Stimulated activated CD8-positive, alpha-beta memory T cell treated with anti-CD3 and anti-CD28 coated beads, Interleukin-2, amount 100 ng/mL, for 1 hour (primary cell): ENCODE measurements around the gene ABLIM1.

Source experiments
- DNase-seq, 2 donors: peaks; one replicate each; pipeline ENCODE4 v3.0.0-alpha.2; 2020; ENCODE audit warnings: low read depth in 2 of 2

Gene ABLIM1

DNA sequence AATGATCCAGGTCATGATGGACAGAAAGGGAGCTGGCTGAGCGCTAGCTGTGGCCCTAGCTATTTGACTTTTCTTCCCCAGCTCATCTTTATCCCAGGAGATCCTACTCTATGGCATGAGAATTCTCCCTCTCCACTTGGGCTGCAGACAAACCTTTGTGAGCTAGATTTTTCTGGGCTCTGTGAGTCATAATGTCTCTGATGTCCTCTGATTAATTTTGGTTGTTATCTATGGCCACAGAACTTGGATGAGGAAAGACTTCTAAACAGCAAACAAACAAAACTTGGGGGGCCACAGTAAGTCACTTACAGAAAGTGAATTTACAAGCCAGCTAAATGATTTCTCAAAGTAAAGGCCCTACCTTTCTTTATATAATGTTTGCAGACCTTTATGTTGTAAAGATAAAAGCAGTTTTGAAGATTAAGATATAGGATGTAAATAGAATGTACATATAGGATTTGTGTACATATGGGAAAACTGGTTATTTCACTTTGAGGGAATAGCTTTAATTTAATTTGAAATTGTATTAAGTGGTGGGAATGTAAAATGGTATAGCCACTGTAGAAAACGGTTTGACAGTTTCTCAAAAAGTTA, 10.4 kb downstream of the ABLIM1 start:
- DNase-seq: no peak

DNA sequence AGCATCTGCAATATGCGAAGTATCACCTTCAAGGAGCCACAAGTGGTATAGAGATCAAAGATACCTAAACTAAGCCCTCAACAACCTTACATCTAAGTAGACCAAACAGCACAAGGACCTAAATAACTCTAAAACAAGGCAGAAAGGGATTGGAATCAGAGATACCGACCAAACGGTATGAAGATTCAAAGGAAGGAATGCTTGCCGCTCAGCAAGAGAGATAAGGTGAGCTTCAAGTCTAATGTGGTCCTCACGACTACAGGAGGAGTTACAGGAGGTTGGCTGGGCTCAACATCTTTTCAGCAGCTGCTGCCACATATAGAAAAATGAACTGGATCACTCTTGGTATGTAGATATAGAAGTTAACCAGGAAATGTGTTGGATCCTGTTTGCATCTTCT, 11.6 kb downstream of the ABLIM1 start:
- no peak for DNase-seq

DNA sequence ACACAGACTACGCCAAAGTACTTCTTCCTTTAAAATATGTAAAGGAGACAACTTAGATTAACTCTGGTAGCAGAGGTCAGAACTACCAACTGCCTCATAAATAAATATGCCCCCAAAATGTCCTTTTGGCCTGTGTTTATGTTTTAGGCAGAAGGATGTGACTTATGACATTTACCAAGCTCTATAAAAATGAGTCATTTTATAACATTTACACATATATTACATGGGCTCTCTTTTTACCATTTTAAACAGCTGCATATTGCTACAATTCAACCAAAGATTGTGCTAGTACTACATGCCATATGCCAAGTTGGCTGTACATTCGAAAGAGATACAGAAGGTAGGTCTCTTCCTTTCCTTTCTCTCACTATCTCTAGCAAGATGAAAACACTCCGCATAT, 12.4 kb downstream of the ABLIM1 start:
- DNase-seq: no peak

DNA sequence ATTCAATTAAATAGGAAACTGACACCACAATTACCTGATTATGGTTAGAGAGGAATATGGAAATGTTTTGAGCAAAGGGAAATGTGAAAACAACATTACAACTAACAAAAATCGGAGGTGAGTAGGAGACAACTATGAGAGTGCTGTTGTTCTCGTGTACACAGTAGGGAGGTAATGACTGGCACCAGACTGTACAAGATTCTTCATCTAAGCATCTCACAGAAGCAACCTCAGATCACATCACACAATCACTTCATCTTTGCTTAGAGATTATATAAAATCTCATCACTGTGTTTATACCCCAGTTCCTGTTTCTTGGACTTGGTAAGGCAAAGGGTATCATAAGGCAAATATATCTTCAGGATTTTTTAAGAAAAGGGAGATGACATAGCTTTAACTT, 14.9 kb downstream of the ABLIM1 start:
- no peak for DNase-seq

DNA sequence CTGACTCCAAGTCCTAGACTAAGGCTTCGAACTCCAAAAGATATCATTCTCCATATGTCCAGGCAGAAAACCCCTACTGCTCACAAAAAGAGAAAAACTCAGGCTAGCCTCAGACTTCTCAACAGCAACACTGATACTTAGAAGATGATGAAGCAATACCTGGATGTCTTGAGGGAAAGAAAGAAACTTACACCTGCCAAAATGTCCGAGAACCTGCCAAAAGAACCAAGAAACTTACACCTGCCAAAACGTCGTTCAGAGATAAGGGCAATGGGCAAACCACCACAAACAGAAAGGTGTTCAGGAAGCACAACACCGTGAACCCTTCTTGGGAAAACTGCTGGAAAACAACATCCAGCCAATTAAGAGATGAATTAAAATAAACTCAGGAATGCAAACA, 15.3 kb downstream of the ABLIM1 start:
- DNase-seq: no peak

DNA sequence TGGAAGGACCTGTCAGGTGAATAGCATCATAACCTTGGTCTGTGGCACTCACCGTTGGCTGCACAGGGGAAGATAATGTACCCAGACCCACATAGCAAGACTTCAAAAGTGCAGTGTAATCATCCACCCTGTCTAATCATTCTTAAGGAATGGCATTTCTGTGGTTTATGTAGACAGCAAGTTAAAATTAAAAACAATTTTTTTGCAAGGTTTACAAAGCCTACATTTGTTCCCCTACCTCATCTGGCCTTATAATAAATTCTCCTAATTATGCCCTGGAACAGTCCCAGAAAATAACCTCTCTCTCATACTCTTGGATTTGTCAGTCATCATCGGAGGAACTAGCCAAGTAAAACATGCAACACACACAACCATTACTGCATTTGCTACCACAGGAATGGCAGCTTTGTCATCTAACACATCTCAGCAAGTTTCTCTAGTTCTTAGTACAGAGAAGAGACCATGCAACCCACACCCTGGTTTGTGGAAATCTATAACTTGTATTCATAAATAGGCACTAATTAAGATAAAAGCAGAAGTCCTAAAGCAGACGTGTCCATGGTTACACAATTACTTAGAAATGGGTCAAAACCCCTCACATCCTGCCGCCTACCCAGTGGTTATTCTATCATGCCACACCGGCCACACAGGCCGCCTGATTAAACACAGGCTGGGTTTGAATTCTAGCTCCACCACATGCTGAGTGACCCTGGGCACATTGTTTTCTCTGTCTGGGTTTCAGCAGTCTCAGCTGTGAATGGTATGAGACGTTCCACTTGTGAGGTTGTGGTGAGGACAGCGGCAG, 19.1 kb downstream of the ABLIM1 start:
- no peak for DNase-seq

DNA sequence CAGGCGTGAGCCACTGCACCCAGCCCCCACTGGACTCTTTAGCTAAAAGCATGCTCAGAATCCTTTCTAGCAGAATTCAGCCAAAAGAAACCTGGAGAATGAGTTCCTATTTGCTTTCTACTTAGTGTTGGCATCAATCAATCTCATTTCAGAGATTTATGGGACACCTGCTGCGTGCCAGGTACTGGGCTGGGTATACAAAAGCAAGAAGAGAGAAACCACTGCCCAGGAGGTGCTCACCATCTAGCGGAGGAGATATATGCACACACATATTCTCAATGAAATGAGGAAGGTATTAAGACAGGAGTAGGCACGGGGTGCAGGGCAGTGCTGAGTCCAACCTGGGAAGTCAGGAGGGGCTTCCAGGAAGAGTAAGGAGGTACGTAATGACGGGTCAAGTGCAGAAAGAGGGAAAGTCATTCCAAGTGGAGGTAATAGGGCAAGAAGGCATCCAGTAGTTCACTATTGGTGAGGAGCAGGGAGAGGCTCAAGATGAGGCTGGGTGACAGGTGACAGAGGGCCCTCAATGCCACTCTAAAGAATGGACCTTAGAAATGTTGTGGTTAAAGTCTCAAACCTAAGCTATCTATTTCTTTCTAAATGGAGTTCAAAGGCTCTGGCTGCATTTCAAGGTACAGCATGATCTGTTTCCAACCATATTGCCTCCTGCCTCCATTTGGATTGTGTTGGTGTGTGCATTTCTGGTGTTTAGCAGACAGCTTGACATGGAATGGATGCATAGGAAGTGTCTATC, 22.1 kb downstream of the ABLIM1 start:
- no peak for DNase-seq

DNA sequence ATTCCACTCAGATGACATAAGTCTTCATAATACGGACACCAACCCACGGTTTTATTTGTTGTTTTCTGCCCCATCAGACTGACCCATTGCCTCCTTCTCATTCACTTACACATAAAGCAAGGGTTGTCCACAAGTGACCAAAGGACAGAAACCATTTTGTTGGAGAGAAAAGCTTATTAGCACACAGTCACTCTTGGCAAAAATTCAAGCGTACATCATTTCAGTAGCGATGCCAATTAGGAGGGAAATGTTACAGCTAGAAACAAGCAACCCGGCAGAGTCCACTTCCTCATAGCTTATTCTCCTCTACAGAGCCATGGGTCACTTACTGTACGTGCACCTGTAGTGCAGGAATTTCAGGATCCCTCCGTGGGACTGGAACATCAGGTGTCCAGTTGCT, 23.0 kb downstream of the ABLIM1 start:
- DNase-seq: no peak

DNA sequence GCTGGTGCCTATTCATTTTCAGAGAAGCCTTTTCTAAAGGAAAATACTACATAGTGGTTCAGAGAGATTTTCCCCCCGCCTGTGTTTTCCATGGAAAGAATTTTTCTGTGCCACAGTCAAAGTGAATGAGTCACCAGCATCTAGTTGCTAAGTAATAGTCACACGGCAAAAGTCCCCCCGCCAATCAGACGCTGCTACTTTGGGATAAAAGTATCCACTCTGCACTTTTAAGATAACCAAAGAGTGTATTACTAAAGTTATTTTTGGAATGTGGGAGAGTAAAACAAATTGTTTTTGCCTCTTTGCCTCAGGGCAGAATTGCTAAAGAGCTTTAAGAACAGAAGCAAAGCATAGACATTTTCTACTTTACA, 23.5 kb downstream of the ABLIM1 start:
- DNase-seq: no peak

DNA sequence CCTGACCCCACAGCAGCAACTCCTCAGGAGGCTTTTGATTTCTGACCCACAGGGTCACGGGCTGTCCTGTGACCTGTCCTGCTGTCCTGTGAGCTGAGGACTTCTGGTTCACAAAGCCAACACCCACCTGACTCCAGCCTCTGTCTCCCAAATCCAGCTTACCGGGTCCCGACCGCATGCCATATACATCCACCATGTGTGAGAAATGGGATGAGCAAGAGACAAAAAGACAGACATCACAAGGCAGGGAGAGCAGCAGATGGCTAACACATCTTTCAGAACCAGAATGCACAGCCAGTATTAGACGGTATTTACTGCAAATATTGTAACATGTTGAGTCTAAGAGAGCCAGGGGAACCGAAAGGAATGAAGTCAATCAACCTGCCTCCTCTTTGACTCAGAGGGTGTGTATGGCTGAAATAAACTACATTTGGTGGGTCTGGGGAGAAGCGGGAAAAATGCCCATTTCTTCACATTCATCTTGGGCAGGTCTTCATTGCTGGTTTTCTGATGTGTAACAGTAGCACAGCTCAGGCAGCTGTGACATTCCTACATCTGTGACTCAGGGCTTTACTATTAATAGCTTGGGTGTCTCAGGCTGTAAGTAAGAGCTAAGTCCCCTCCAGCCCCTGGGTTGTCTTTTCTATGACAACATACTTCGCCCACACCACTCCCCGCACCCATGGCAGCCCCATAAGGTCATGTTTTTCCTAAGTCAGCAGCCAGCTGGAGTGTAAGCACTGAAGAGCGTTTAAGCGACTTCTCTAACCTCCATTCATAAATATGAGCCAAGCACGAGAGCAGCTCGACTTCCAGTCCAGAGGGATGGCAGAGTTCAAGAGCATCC, 25.0 kb downstream of the ABLIM1 start:
- no peak for DNase-seq

DNA sequence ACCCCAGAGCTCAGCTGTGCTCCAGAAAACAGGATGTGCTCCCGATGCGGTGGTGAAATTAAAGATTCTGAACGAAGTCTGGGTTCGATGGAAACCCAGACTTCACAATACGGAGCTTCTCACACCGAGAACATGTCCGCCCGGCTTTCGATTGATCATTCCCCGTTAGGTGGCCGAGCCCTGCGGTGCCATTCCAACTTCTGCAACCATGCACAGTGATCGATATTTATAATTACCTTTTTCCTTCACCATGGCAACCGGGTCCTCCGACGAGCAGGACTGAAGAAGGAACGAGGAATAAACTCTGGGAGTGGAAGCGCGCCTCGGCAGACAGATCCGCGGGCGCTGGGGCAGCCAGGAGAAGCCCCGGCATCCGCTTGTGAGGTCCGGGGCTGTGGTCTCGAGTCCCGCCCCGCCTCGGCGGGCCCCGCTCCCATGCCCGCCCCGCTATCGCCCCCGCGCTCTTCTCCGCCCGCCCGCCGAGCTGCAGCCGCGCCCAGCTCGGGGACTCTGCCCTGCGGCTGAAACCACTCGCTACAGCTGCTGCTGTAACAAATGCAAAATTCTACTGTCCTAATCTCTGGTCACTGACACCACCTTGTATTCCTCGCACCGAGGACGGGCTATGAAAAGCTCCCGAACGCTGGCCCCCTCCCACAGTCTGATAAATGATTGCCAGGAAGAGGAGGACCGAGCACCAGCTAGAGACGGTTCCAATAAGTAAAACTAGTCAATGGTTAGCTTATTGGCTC, 26.2 kb downstream of the ABLIM1 start:
- DNase-seq: no peak

DNA sequence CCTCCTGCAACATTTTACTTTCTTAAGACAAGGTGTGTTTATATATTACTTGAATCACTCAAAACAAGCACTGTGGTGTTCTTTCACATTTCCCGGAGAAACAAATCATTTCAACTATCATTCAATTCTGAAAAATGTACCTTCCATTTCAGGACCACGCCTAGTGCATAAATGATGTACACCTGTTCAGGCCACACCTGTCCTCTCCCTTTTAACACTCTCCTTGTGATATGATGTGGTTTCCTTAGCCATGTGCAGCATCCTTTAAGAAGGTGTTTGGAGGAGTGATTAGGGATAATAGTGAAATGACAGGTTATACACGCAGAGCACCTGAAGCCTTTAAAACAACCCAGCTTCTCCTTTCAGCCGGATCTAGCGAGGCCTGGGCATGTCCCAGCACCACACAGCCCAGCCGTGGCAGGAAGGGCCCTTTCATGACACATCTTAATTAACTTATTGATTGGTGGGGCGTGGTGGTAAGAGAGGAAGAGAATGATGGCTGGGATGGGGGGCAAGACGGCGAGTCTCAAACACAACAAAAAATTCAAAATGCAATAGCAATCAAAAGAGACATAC, 26.9 kb downstream of the ABLIM1 start:
- DNase-seq: no peak

DNA sequence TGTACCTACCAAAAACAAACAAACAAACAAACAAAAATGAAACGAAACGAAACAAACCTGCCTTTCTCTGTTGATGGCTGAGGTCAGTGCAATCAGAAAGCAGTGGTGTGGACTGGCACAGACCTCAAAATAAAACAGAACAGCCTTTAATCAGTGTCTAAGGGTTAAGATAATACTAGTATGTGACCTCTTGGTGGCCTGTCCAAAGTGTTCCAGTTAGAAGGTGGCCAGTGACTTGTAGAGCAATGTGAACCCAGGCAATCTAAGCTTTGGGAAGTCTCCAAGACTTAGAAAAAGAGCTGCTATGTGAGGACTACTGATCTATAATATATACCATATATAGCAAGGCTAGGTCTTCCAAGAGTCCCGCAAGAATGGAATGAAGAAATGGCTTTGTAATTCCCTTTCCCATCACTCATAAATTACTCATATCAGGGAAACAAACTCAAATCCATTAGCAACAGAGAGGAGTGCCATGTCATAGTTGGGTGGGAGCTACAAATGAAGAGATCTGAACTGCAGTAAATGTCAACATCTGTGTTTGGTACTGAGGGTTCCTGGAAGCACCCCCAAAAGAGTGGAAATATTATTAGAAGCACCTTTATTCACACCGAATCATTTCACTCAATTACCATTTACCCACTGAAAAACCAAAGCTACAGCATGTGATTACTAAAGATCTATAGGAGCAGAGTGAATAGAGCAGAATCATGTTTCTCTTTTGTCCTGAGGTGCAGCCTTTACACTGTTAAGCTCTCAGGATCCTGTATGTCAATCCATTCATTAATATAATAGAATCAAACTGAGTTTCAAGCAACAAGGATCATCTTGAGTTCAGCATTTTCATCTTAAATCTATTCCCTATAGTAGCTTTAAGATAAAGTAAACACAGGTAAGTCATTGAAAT, 28.0 kb downstream of the ABLIM1 start:
- DNase-seq: no peak

DNA sequence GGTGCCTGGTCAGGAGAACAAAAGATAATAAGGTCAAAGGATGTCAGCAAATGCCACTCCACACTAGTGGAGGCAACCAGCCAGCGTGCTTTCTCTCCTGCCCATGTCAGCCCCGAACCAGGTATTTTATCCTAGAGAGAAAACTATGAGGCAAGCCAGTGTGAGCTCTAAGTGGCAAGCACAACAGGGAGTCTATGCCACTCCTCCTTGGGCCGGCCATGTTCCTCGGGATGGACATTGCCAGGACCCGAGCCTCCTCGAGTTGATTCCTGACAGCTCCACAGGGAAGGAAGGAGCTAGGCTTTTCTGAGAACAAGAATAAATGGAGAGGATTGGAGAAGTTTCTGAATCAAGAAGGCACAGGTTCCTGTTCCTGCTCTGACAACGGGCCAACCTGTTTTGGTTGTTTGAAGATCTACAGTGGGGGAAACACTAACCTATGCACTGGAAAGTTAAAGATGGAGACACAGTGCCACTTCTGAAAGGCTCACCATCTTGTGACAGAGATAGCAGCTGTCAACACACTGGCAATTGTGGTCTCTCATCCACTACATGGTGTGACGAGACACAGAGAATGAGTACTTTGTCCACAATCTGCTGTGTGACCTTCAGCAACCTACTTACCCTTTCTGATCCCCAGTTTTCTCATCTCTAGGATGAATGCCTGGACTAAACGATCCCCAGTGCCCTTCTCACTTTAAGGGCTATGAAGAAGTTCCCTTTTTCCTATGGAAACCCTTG, 28.8 kb downstream of the ABLIM1 start:
- DNase-seq: no peak

DNA sequence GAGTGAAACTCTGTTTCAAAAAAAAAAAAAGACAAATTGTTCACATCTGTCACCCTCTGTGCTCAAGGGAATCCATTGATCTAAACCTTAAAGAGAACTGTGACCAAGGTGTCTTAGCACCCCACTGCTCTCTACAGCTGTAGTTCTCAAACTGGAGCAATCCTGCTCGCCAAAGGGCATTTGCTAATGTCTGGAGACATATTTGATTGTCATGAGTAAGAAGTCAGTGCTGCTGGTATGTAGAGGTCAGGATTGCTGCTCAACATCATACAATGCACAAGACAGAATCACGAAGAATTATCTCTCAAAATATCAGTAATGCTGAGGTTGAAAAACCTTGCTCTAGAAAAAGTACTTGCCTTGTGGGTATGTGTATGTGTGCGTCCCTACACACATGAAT, 30.0 kb downstream of the ABLIM1 start:
- no peak for DNase-seq

DNA sequence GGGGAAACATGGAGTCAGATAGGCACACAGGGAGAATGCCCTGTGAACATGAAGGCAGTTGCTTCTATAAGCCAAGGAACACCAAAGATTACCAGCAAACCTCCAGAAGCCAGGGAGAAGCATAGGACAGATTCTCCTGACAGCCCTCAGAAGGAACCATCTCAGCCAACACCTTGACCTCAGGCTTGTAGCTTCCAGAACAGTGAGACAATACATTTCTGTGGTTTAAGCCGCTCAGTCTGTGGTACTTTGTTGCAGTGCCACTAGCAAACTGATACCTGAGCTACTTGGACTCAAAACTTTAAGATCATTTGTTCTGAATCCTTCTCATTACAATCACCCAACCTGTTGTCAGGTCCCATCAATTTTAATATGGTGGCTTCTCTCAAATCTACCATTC, 31.2 kb downstream of the ABLIM1 start:
- no peak for DNase-seq

DNA sequence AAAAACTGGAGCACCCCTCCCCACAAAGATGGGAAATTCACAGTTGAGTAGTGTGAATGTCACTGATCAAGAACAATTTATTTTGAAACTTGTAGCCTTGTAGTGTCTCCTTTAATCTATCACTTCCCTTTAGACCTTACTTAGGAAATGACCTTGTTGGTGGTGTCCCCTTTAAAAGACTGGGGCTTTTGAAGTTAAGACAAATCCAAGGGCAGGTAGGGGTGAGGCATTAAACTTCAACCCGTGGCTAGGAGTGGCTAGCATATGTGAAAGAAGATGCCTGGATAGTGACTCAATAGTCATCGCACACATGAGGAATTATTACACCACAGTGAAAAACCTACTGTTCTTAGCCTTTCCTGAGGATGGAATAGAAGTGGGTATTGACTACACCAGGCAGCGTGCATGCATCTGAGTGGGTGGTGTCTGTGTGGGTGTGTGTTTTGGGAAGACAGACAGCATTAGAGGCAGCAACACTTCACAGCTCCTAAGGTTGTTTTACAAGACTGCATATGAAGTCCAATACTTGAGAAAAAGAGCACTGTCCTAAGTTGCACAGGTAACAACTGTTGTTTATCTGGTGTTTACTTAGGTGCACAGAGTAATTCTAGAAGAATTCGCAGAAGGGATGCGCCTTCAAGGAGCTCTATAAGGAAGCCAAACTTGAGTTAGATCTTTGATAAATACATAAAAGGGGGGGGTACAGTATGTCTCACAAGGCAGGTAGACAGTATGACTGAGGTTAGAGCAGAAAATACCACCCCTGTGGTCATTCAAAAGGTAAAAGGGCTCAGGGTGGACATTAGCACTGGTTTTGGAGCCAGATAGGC, 32.9 kb downstream of the ABLIM1 start:
- no peak for DNase-seq

DNA sequence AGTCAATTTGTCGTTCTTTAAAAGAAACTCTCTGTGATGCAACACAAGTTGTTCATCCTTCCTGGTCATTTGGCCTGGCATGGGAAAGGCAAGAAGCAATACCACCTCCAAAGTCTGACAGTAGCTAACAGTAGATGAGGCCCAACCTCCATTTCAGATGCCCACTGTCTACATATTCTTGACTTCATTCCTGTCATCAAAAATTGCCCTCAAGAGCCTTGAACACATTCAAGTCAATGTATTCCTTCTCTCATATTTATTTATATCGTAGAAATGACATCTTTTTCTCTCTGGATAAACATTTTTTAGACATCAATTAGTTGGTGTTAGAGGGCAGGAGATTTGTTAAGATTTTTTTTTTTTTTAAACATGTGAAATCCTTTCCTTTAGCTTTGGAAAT, 33.7 kb downstream of the ABLIM1 start:
- DNase-seq: no peak
